GM10248 (cell line): ENCODE data around the gene CDKAL1.

Source experiments
- CTCF ChIA-PET: fragments of 300-600 bp; sonication (Branson Sonifier 250); formaldehyde crosslinking; extraction: SDS; loops from one replicate; lab custom pipeline; 2021; ENCODE audit warnings: antibody characterized with exemption; lab: Yijun Ruan, JAX
- POLR2A ChIA-PET: fragments of 350-650 bp; sonication (Branson Sonifier 250); formaldehyde crosslinking; extraction: SDS; loops from one replicate; lab custom pipeline; 2020; ENCODE audit warnings: antibody characterized with exemption; lab: Yijun Ruan, JAX
- DNase-seq: peaks from one replicate; pipeline ENCODE4 v3.0.0; 2012; ENCODE audit errors: extremely low spot score
- TF ChIP-seq, protein P1 (sequence below): IDR thresholded peaks from 2 replicates; pipeline ENCODE4 v1.5.1; 2012; ENCODE audit warnings: mild to moderate bottlenecking, low read depth; ENCODE audit errors: extremely low read depth, missing control alignments, control extremely low read depth

CDKAL1 gene

DNA sequence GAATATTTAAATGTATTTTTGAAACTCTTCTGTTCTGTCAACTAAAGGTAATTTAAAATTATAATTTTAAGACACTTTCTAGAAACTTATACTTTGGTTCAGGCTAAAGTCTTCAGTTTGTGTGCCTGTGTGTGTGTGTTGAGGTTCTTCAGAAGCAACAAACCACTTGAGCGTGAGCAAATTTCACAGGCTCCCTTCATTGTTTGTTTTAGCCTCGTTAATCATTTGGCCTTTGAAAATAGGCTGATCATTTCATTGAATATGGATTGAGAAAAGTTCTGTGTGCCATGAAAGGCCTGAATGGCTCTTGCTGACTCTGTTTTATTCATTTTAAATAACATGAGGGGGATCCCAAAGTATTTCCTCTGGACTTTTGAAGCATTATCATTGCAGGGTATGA is 420.1 kb downstream of the CDKAL1 start:
- no peak for DNase-seq
- CTCF ChIA-PET, result no interaction called here
- TF ChIP-seq, protein P1, sequence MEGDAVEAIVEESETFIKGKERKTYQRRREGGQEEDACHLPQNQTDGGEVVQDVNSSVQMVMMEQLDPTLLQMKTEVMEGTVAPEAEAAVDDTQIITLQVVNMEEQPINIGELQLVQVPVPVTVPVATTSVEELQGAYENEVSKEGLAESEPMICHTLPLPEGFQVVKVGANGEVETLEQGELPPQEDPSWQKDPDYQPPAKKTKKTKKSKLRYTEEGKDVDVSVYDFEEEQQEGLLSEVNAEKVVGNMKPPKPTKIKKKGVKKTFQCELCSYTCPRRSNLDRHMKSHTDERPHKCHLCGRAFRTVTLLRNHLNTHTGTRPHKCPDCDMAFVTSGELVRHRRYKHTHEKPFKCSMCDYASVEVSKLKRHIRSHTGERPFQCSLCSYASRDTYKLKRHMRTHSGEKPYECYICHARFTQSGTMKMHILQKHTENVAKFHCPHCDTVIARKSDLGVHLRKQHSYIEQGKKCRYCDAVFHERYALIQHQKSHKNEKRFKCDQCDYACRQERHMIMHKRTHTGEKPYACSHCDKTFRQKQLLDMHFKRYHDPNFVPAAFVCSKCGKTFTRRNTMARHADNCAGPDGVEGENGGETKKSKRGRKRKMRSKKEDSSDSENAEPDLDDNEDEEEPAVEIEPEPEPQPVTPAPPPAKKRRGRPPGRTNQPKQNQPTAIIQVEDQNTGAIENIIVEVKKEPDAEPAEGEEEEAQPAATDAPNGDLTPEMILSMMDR, result no peak
- POLR2A ChIA-PET, result no interaction called here

DNA sequence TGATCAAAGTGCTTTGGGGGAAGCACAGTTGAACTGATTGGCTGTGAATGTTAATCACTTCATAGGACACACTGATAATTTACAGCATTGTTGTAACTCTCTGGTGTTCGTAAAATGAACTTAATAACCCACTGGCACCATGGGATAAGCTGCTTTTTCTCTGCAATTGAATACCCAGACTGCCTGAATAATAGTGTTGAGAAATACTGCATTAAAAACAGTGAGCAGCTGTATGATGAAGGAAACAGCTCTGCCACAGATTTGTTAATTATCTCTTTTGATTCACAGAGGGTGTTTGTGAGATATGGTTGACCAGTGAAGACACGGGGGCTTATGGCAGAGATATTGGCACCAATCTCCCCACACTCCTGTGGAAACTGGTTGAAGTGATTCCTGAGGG is 420.9 kb downstream of the CDKAL1 start:
- CTCF ChIA-PET, result interaction anchor here (1.5 kb wide), 1 partner anchor 16 kb away, joined by 5 read pairs; no protein-coding TSS in a partner anchor
- no peak for DNase-seq
- TF ChIP-seq, protein P1, result no peak
- POLR2A ChIA-PET, result no interaction called here

DNA sequence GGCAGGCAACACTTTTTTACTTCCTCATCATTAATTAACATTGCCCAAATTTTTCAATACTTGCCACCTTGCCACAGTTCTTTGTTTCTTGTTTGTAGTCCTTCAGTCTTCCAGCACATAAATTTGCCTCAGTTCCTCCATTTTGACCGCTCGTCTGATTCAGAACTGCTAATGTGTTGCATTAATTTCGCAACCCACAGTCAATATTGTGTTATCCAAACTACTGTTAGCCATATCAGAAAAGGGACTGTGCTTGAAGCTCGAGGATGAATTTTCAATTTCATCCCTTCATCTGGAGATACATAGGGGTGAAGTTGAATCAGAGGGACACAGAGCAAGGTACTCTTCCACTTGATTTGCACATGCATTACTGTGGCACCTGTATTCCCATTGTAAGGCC is 421.5 kb downstream of the CDKAL1 start:
- TF ChIP-seq, protein P1, result no peak
- POLR2A ChIA-PET, result no interaction called here
- CTCF ChIA-PET, result interaction anchor here (1.5 kb wide), 1 partner anchor 16 kb away, joined by 5 read pairs; no protein-coding TSS in a partner anchor
- no peak for DNase-seq

DNA sequence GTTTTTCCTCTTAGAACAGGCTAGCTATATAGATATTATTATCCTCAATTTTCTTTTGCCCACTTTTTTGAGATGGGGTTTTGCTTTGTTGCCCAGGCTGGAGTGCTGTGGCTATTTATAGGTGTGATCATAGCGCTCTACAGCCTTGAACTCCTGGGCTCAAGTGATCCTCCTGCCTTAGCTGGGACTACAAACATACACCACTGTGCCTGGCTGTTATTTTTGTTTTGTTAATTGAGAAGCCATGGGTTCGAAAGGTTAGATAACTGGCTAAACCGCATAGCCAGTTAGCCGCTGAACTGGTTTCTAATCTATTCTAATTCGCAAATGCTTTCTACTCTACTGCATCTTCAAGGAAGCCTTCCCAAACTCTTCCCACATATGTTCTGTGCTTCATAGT is 425.8 kb downstream of the CDKAL1 start:
- TF ChIP-seq, protein P1, result no peak
- ChIA-PET POLR2A (no interaction called here), CTCF (interaction anchor here (1.2 to 1.4 kb wide), 3 partner anchors 9 to 43 kb away, joined by 3 to 5 read pairs (median 4); no protein-coding TSS in a partner anchor)
- no peak for DNase-seq

DNA sequence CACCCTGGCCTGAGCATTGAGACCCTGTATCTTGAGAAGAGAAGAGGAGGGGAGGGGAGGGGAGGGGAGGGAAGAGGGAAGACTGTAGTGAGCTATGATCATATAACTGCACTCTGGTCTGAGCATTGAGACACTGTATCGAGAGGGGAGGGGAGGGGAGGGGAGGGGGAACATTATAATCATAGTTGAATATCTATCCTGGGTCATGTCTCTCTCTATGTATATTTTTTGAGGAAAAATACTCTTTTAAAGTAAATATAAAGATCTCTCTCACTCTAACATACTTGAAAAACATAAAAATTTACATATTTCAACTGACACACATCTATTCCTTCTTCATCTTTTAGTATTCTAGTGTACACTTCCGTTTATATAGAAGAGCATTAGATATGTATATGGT is 431.0 kb downstream of the CDKAL1 start:
- DNase-seq, result no peak
- TF ChIP-seq, protein P1, result no peak
- POLR2A ChIA-PET, result no interaction called here
- CTCF ChIA-PET, result interaction anchor here (1.3 to 1.8 kb wide), 2 partner anchors 9 to 18 kb away, joined by 3 to 4 read pairs; no protein-coding TSS in a partner anchor

DNA sequence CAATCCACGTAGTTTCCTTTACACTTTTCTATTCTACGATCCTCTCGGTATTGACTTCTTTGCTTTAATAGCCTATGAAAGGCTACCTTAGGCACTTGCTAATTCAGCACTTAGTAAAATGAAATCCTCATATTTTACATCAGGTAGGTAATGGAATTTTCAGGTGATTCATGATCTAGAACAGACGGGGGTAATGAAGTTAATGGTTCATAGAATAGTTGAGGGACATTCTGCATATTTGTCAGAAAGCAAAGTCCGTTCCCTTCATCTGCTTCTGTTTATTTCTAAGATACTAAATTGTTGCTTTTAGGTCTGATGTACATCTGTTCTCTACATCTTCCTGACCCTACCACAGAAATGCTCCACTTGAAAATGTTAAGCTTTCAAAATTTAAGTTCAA is 431.7 kb downstream of the CDKAL1 start:
- ChIA-PET POLR2A (no interaction called here), CTCF (interaction anchor here (0.6 to 1.8 kb wide), 3 partner anchors 9 to 18 kb away, joined by 3 to 4 read pairs (median 3); no protein-coding TSS in a partner anchor)
- no peak for DNase-seq
- TF ChIP-seq, protein P1, result no peak
